ENCODE data around the gene ASPSCR1. TPM values are rescaled to one million over a fixed set of nuclear protein-coding genes. Genes with fewer than 3 reads are reported as not detected.

Gene ASPSCR1
- polyA plus RNA-seq, 1 donor, result 24.9 TPM

DNA sequence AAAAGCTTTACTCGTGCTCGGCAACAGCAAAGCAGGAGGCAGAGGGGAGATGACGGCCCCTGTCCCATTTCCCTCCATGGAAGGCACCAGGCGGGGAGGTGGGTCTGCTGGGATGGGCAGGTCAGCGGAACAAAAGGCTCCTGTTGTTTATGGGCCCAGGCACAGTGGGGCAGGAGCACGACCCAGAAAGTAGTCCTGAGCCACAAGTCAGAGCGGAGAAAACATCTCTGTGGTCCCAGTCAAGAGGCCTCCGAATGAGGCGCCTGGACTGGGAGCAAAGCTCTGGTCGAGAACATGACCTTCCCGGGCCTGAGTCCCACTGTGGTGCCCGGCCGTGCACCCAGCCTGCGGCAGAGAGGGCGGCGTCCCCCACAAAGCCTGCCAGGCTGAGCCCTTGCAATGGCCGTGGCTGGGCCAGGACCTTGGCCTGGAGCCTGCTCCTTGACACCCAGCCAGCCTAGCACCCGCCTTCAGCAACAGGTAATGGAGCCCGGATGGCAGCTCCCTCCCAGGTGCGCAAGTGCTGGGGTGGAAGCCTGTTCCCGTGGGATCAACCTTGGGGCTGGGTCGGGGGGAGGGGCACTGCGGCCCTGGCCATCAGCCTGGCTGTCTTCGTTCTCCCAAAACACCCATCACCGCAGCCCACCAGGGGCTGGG lies 70.6 kb downstream of the ASPSCR1 start:
- no peak overlapping the region for H3K27ac ChIP-seq (ENCODE audit: low read length)

DNA sequence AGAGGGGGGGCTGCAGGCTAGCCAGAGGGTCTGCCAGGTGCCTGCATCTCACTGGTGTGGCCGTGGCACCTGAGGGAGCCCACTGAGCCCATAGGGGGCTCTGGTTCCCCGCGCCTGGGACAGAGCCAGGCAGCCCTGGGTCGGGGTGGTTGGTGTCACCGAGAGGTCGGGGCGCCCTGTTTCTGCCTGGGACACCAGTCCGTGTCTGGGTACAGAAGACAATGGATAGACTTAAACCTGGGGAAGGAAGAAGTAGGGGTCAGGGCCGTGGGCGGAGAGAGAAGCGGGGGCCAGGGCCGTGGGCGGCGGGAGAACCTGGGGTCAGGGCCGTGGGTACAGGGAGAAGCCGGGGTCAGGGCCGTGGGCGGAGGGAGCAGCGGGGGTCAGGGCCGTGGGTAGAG lies 71.1 kb downstream of the ASPSCR1 start:
- WGBS (ENCODE audit: insufficient coverage, low lambda C conversion rate), result no CpG with 5 or more reads among the region's 20 CpGs
- Histone ChIP-seq H3K9me3 (ENCODE audit: control insufficient read depth, low read depth, low read length) (no peaks in the 10 kb centered on the region), H3K27ac (ENCODE audit: low read length) (no peak overlapping the region), H3K4me1 (ENCODE audit: control insufficient read depth, insufficient read depth, low read length) (peaks cover 18% of the 10 kb centered on the region), H3K27me3 (ENCODE audit: control insufficient read depth, insufficient read depth, low read length) (no peaks in the 10 kb centered on the region), H3K4me3 (ENCODE audit: low read length) (no peak overlapping the region), H3K36me3 (ENCODE audit: control insufficient read depth, insufficient read depth, low read length) (peaks cover 42% of the 10 kb centered on the region)
- DNase-seq, result no peak

More for the DNA sequence above, 70.6 kb downstream of the ASPSCR1 start:
- H3K27me3 ChIP-seq (ENCODE audit: control insufficient read depth, insufficient read depth, low read length), result no peaks in the 10 kb centered on the region
- WGBS (ENCODE audit: insufficient coverage, low lambda C conversion rate), result no CpG with 5 or more reads among the region's 25 CpGs
- H3K36me3 ChIP-seq (ENCODE audit: control insufficient read depth, insufficient read depth, low read length), result peaks cover 37% of the 10 kb centered on the region
- peaks cover 15% of the 10 kb centered on the region for H3K4me1 ChIP-seq (ENCODE audit: control insufficient read depth, insufficient read depth, low read length)
- no peak overlapping the region for H3K4me3 ChIP-seq (ENCODE audit: low read length)
- DNase-seq, result no peak
- H3K9me3 ChIP-seq (ENCODE audit: control insufficient read depth, low read depth, low read length), result no peaks in the 10 kb centered on the region

DNA sequence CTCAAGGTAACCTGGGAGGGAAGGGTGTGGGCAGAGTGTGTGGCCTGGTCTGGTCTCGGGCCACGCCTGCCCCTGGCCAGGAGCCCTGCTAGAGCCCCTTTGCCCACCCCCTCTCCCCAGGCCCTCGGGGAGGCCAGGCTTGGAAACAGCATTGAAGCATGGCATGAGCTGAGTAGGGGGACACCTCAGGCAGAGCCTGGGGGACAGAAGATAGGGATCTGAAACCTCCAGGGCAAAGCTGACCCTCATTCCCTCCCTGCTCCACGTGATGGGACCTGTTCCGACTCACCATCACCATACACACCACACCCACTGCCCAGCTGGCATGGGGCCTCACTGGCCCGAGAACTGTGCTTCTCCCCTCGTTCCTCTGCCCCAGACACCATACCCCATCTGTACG lies 71.7 kb downstream of the ASPSCR1 start:
- Histone ChIP-seq H3K4me1 (ENCODE audit: control insufficient read depth, insufficient read depth, low read length) (peaks cover 18% of the 10 kb centered on the region), H3K27ac (ENCODE audit: low read length) (no peak overlapping the region), H3K36me3 (ENCODE audit: control insufficient read depth, insufficient read depth, low read length) (peaks cover 48% of the 10 kb centered on the region), H3K27me3 (ENCODE audit: control insufficient read depth, insufficient read depth, low read length) (no peaks in the 10 kb centered on the region), H3K9me3 (ENCODE audit: control insufficient read depth, low read depth, low read length) (no peaks in the 10 kb centered on the region), H3K4me3 (ENCODE audit: low read length) (no peak overlapping the region)
- 92% methylated on average over 2 of the region's 8 CpGs for WGBS (ENCODE audit: insufficient coverage, low lambda C conversion rate)
- no peak for DNase-seq

DNA sequence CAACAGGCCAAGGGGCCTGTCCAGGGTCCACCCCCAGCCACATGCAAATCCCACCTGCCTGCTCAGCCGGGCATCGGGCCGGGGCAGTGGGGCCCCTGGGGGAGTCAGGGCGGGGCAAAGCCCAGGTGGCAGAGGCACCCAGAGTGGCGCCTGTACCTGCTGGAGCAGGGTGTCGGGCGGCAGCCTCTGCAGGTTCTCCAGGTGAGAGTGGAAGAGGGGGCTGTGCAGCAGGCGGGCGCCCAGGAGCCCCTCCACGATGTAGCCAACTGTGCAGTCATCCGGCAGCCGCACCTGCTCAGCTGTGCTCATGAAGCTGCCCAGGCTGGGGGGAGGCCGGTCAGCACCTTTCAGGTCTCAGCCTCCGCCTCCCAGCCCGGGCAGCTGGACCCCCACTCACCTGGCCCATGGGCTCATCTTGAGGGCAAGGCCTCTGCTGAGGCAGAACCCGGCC lies 72.1 kb downstream of the ASPSCR1 start:
- no CpG with 5 or more reads among the region's 16 CpGs for WGBS (ENCODE audit: insufficient coverage, low lambda C conversion rate)
- no peak for DNase-seq
- Histone ChIP-seq H3K4me3 (ENCODE audit: low read length) (no peak overlapping the region), H3K4me1 (ENCODE audit: control insufficient read depth, insufficient read depth, low read length) (peaks cover 18% of the 10 kb centered on the region), H3K27ac (ENCODE audit: low read length) (no peak overlapping the region), H3K36me3 (ENCODE audit: control insufficient read depth, insufficient read depth, low read length) (peaks cover 52% of the 10 kb centered on the region), H3K9me3 (ENCODE audit: control insufficient read depth, low read depth, low read length) (no peaks in the 10 kb centered on the region), H3K27me3 (ENCODE audit: control insufficient read depth, insufficient read depth, low read length) (no peaks in the 10 kb centered on the region)

DNA sequence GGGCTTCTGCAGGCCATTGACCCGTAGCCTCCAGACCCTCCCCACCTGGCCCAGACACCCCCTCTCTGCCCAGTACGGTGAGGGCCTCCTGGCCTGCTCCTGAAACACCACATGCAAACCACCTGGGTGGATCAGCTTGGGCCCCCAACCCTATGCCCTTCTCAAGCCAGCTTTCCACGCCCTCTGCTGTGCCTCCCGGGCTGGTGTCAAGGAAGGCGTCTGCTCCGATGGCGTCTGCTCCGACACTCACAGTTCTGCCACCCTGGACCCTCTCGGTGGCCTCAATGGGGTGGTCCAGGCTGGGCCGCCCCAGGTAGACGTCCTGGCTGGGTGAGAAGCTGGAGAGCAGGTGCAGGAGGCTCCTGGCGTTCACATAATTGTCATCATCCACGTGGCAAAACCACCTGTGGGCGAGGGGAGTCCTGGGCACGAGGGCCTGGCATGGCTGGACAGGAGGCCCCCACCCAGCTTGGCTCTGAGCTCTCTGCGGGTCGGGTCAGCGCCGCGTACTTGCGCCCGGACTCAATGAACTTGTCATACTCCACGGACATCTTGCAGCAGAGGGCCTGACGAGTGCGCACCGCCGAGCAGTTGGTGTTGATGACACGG lies 72.8 kb downstream of the ASPSCR1 start:
- Histone ChIP-seq H3K9me3 (ENCODE audit: control insufficient read depth, low read depth, low read length) (no peaks in the 10 kb centered on the region), H3K36me3 (ENCODE audit: control insufficient read depth, insufficient read depth, low read length) (peaks cover 59% of the 10 kb centered on the region), H3K4me3 (ENCODE audit: low read length) (peak overlapping the region; percentile 69), H3K27me3 (ENCODE audit: control insufficient read depth, insufficient read depth, low read length) (no peaks in the 10 kb centered on the region), H3K4me1 (ENCODE audit: control insufficient read depth, insufficient read depth, low read length) (peaks cover 18% of the 10 kb centered on the region), H3K27ac (ENCODE audit: low read length) (no peak overlapping the region)
- no CpG with 5 or more reads among the region's 28 CpGs for WGBS (ENCODE audit: insufficient coverage, low lambda C conversion rate)
- DNase-seq, result no peak

DNA sequence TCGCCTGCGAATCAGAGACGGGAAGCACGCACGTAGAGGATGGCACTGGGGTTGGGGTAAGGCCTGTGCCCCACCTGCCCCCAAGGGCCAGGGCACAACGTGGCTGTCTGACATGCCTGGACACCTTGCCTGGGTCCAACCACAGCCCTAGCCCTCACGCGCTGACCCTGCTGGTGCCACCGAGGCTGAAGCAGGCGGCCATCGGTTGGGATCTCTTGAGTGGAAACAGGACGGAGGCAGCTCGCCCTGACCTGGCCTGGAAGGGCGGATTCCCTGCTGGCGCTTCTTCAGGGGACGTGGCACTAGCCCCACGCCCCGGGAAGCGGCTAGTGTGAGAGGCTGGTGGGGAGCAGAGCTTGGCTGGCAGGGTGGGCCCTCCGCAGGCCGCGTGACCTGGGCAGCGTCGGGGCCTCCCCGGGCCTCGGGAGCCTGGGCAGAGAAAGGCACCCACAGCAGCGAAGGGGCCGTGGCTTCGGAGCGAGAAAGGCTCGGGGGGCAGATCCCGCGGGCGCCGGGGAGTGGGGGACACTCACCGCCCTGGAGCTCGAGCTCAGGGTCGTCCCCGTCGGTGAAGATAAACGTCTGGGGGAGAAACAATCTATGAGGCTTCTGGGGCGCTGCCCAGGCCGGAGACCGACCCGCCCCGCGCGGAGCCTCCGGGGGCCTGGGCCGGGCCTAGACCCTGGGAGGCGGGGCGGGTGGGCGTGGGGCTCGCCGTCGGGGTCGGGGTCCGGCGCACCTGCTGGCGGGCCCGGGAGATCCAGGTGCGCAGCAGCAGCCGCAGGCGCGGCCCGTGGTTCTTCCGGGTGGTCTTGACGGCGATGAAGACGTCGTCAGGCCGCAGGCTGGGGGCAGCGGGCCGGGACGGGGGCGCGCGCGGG lies 73.6 kb downstream of the ASPSCR1 start:
- peak overlapping the region; percentile 69 for H3K4me3 ChIP-seq (ENCODE audit: low read length)
- no CpG with 5 or more reads among the region's 79 CpGs for WGBS (ENCODE audit: insufficient coverage, low lambda C conversion rate)
- H3K9me3 ChIP-seq (ENCODE audit: control insufficient read depth, low read depth, low read length), result no peaks in the 10 kb centered on the region
- H3K27me3 ChIP-seq (ENCODE audit: control insufficient read depth, insufficient read depth, low read length), result no peaks in the 10 kb centered on the region
- H3K27ac ChIP-seq (ENCODE audit: low read length), result no peak overlapping the region
- H3K4me1 ChIP-seq (ENCODE audit: control insufficient read depth, insufficient read depth, low read length), result peaks cover 18% of the 10 kb centered on the region
- DNase-seq, result peak in 1 of 2 donors; percentile 32
- H3K36me3 ChIP-seq (ENCODE audit: control insufficient read depth, insufficient read depth, low read length), result peaks cover 65% of the 10 kb centered on the region

DNA sequence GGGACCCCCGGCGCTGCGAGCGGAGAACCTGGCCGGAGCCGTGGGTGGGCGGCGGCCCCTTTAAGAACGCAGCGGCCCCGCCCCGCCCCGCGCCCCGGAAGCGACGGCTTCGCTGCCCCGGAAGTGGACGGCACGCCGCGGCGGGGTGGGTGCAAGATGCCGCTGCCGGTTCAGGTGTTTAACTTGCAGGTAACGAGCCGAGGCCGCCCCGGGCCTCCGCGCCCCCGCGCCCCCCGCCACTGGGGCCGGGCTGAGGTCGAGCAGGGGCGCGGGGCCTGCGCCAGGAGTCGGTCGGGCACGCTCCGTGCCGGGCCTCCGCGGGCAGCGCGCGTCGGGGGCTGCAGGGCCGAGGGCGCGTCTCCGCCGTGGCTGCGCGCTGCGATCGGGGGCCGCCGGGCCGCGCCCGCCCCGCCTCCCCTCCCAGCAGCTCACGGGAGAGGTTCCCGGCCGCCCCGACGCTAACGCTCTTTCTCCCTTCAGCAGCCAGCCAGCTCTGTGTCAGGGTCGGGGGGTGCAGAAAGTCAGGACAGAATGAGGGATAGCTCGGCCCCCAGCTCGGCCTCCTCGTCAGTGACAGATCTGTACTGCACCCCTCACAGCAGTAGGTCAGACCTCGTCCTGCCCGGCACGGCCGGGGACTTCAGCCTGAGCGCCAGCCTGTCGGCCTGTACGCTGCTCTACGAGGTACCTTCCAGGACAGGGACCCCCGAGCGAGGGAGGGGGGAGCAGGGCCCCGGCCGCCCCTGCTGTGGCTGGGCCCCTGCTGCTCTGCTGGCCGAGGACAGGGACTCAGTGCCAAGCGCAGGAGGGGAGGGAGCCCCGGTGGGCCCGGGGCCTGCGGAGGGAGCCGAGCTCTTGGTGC lies 74.6 kb downstream of the ASPSCR1 start, which contains the start of the genes GPS1 and RFNG:
Gene GPS1, plus strand, starts transcription at position 123 of the 862 bp plus-strand sequence. Its CDS starts 34 bp downstream, at position 157.
Gene RFNG, minus strand, starts transcription at position 36 of the 862 bp plus-strand sequence. CDS start 45 bp downstream, outside the sequence.
- no peaks in the 10 kb centered on the region for H3K9me3 ChIP-seq (ENCODE audit: control insufficient read depth, low read depth, low read length)
- H3K27ac ChIP-seq (ENCODE audit: low read length), result no peak within 1 kb of the TSS
- H3K4me1 ChIP-seq (ENCODE audit: control insufficient read depth, insufficient read depth, low read length), result peaks cover 18% of the 10 kb centered on the region
- H3K27me3 ChIP-seq (ENCODE audit: control insufficient read depth, insufficient read depth, low read length), result no peaks in the 10 kb centered on the region
- peak within 1 kb of the TSS; percentile 73 for H3K4me3 ChIP-seq (ENCODE audit: low read length)
- peaks cover 72% of the 10 kb centered on the region for H3K36me3 ChIP-seq (ENCODE audit: control insufficient read depth, insufficient read depth, low read length)
- DNase-seq, result peak; percentile 56 to 79
- no CpG with 5 or more reads among the region's 94 CpGs for WGBS (ENCODE audit: insufficient coverage, low lambda C conversion rate)

DNA sequence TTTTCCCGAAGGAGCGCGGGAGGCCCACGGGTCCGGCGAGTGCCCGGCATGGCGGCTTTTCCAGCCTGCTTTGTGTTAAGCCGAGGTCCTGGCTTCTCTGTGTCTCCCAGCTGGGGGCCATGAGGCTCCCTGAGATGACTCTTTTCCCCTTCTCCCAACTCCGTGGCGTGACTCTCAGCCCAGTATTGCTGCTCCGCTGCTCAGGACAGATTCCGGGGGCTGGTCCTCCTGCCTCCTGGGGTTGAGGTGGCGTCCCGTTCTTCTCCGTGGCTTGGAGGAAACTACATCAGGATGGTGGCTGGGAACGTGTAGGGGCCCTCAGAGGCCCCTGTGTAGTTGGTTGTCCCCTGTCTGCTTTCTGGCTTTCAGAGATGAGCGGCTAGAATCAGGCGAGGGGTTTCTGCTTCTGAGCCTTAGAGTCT lies 75.2 kb downstream of the ASPSCR1 start:
- Histone ChIP-seq H3K36me3 (ENCODE audit: control insufficient read depth, insufficient read depth, low read length) (peaks cover 72% of the 10 kb centered on the region), H3K4me1 (ENCODE audit: control insufficient read depth, insufficient read depth, low read length) (peaks cover 18% of the 10 kb centered on the region)

DNA sequence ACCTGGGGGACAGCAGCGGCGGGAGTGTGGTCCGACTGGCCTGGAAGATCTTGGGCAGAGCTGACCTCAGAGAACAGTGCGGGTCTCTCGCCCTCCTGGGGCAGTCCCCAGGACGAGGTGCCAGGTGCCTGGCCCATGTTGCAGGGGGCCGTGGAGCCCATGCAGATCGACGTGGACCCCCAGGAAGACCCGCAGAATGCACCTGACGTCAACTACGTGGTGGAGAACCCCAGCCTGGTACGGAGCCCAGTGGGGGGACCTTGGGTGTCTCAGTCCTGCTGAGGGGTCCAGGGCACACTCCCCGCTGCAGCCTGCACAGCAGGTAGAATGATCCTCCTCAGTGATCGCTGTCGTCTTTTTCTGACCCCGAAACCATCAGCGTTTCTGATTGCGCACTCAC lies 75.7 kb downstream of the ASPSCR1 start:
- Histone ChIP-seq H3K27ac (ENCODE audit: low read length) (no peak overlapping the region), H3K9me3 (ENCODE audit: control insufficient read depth, low read depth, low read length) (no peaks in the 10 kb centered on the region), H3K4me3 (ENCODE audit: low read length) (peak overlapping the region; percentile 73), H3K36me3 (ENCODE audit: control insufficient read depth, insufficient read depth, low read length) (peaks cover 72% of the 10 kb centered on the region), H3K27me3 (ENCODE audit: control insufficient read depth, insufficient read depth, low read length) (no peaks in the 10 kb centered on the region), H3K4me1 (ENCODE audit: control insufficient read depth, insufficient read depth, low read length) (peaks cover 18% of the 10 kb centered on the region)
- 100% methylated on average over 2 of the region's 19 CpGs for WGBS (ENCODE audit: insufficient coverage, low lambda C conversion rate)
- no peak for DNase-seq

More for the DNA sequence above, 75.2 kb downstream of the ASPSCR1 start:
- no CpG with 5 or more reads among the region's 19 CpGs for WGBS (ENCODE audit: insufficient coverage, low lambda C conversion rate)
- no peak for DNase-seq
- Histone ChIP-seq H3K27me3 (ENCODE audit: control insufficient read depth, insufficient read depth, low read length) (no peaks in the 10 kb centered on the region), H3K27ac (ENCODE audit: low read length) (no peak overlapping the region), H3K9me3 (ENCODE audit: control insufficient read depth, low read depth, low read length) (no peaks in the 10 kb centered on the region), H3K4me3 (ENCODE audit: low read length) (peak overlapping the region; percentile 73)
